HG02884 (cell line): ENCODE measurements around the gene SNAP29.
"Not testable (repeated sequence)": the region's sequence is repeated elsewhere in the genome, so short reads cannot be mapped to it uniquely, and the experiment has no call there.

Experiments used
- ATAC-seq: cut with Tn5 transposase; IDR thresholded peaks from one replicate; pipeline ENCODE4 v1.9.1; 2021; ENCODE audit warnings: mild to moderate bottlenecking, moderate library complexity; ENCODE audit not compliant: unreplicated experiment

The SNAP29 gene

DNA sequence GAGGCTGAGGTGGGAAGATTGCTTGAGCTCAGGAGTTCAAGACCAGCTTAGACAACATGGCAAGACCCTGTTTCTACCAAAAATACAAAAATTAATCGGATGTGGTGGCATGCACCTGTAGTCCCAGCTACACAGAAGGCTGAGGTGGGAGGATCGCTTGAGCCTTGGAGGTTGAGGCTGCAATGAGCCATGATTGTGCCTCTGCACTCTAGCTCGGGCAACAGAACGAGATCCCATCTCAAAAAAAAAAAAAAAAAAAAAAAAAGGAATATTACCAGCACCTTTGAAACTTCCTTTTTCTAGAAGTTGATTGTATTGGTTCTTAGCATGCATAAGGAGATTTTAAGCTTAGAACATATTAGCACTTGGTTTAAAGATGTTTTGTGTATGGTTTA lies 69.8 kb downstream of the SNAP29 start:
- ATAC-seq, result no peak

DNA sequence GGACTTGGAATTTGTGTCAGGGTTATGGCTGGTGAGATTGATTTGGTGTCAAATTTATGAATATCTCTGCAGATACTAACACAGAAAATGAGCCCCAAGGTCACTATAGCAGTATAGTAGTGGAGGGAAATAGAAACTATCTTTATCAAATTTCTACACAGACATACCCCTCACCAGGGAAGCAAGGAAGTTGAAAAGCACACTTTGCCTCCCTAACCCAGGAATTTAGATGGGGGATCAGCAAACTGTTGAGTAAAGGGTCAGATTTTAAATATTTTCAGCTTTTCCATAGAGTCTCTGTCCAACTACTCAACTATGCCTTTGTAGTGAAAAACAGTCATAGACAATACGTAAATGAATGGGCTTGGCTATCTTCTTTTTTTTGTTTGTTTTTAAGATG lies 71.2 kb downstream of the SNAP29 start:
- no peak for ATAC-seq

DNA sequence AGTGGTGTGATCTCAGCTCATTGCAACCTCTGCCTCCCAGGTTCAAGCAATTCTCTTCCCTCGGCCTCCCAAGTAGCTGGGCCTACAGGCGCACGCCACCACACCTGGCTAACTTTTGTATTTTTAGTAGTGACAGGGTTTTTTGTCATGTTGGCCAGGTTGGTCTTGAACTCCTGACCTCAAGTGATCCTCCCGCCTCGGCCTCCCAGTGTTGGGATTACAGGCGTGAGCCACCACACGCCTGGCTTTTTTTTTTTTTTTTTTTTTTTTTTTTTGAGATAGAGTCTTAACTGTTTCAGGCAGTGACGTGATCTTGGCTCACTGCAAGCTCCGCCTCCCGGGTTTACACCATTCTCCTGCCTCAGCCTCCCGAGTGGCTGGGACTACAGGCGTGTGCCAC lies 71.6 kb downstream of the SNAP29 start:
- ATAC-seq, result not testable (repeated sequence)

DNA sequence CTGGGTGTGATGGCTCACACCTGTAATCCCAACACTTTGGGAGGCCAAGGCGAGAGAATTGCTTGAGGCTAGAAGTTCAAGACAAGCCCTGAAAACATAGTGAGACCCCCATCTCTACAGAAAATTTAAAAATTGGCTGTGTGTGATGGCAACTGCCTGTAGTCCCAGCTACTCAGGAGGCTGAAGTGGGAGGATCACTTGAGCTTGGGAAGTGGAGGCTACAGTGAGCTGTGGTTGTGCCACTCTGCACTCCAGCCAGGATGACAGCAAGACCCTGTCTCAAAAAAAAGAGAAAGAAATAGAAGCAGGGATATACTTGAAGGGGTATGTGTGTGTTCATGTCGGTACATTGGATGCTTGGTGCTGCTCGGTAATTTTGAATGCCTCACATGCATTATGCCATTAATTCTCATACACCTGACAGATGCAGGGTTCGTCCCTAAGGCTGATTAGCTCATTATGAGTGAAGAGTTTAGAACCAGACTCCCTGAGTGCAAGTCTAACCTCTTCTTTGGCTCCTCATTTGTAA lies 72.4 kb downstream of the SNAP29 start:
- no peak for ATAC-seq

DNA sequence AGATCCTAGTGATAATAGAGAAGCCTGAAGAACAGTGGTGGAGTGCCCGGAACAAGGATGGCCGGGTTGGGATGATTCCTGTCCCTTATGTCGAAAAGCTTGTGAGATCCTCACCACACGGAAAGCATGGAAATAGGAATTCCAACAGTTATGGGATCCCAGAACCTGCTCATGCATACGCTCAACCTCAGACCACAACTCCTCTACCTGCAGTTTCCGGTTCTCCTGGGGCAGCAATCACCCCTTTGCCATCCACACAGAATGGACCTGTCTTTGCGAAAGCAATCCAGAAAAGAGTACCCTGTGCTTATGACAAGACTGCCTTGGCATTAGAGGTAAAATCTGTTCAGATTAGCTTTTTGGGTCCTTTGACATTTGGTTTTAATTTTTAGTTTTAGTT lies 75.1 kb downstream of the SNAP29 start:
- ATAC-seq, result no peak

DNA sequence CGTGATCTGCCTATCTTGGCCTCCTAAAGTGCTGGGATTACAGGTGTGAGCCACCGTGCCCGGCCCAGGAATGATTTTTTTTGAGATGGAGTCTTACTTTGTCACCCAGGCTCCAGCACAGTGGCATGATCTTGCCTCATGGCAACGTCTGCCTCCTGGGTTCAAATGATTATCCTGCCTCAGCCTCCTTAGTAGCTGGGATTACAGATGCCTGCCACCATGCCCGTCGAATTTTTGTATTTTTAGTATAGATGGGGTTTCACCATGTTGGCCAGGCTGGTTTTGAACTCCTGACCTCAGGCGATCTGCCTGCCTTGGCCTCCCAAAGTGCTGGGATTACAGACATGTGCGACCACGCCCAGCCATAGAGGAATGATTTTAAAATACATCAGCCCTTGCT lies 76.2 kb downstream of the SNAP29 start:
- ATAC-seq, result not testable (repeated sequence)

DNA sequence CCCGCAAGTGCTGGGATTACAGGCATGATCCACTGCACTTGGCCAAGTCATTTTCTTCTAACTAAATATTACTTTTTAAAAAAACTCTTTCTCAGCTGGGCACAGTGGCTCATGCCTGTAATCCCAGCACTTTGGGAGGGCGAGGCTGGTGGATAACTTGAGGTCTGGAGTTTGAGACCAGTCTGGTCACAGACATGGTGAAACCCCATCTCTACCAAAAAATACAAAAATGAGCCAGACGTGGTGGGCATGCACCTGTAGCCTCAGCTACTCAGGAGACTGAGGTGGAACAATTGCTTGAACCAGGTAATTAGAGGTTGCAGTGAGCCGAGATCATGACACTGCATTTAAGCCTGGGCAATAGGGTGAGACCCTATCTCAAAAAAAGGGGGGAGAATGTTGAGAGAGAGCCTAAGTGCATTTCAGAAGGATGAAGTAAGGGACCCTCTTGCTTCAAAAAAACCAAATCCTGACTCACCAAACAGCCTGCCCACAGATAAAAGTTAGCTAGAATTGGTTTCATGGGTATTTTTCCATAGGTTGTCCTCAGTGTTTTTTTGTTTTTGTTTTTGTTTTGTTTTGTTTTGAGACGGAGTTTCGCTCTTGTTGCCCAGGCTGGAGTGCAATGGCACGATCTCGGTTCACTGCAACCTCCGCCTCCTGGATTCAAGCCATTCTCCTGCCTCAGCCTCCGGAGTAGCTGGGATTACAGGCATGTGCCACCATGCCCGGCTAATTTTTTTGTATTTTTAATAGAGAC lies 77.2 kb downstream of the SNAP29 start:
- ATAC-seq, result not testable (repeated sequence)

DNA sequence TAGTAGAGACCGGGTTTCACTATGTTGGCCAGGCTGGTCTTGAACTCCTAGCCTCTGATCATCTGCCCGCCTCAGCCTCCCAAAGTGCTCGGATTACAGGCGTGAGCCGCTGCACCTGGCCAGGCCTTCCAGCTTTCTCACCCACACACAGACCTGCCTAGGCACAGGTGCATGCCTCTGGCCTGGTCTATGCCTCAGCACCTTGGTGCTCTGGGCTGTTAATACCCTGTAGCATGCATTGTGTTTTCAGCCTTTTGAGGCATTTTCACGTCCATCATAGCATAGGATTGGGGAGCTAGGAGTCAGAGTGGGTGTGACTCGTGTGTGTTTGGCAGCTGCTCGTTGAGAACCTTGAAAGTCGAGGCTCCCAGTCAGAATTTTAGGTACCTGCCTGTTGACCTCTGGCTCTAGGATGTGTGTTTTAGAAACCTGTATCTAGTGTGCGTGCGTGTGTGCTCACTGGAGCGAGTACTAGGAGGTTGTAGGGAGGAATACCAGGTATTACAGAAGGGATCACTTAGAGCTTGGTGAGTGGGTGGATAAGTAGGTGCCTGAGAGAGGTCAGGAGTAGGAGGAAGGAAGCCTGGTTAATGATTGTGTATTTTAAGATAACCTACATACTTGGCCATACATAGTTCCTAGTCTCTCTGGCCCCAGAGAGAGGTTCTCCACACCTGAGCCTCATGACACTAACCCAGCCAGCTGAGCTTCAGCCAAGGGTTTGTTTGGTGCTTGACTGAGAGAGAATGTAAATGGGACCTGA lies 78.4 kb downstream of the SNAP29 start:
- no peak for ATAC-seq

DNA sequence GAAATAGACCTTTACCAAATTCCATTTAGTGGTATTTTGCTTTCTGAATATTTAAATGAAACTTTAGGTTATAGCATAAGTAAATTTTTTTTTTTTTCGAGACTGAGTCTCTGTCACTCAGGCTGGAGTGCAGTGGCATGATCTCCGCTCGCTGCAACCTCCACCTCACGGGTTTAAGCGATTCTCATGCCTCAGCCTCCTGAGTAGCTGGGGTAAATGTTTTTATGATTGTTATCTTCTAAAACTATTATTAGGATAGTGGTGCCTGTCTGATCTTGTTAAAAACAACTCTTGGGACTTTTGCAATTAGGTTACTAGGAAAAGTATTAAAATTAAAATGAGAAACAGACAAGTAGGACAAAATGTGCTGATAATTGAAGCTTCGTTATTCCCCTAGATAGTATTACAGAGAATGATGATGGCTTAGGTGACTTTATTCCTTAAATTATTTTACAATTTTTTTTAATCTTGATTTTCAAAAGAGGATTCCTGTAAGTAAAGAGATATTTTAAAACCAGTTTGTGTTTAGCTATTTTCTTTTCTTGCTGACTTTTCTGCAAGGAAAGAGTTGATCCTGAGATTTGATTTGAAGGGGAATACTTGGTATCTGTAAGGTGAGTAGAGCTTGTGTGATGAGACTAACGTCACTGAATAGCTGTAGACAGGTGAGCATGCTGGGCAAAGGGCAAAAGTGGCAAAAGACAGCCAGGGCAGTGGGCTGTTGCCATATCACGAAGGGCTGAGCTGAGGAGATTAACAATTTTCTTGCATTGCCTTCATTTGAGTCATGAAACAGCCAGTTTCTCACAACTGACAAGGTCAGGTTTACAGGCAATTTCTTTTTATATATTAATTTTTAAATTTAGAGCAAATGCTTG lies 79.2 kb downstream of the SNAP29 start:
- no peak for ATAC-seq

DNA sequence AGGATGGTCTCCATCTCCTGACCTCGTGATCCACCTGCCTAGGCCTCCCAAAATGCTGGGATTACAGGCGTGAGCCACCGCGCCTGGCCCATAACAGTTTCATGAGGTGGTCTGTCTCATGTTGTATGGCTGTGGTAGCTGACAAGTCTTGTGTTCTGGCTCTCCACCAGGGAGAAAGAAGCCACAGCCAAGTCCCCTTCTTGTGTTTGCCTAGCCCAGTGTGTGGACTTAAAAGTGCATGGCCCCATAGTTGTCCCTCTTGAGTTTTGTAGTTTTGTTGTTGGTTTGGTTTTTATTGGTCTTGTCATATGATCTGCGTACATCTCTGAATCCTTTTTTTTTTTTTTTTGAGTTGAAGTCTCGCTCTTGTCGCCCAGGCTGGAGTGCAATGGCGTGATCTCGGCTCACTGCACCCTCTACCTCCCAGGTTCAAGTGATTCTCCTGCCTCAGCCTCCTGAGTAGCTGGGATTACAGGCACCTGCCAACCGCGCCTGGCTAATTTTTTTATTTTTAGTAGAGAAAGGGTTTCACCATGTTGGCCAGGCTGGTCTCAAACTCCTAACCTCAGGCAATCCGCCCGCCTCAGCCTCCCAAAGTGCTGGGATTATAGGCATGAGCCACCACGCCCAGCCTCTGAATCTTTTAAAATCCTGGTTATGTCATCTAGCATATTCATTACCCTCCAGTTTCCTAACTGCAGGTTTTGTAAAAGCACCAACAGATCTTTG lies 80.8 kb downstream of the SNAP29 start:
- ATAC-seq, result not testable (repeated sequence)

DNA sequence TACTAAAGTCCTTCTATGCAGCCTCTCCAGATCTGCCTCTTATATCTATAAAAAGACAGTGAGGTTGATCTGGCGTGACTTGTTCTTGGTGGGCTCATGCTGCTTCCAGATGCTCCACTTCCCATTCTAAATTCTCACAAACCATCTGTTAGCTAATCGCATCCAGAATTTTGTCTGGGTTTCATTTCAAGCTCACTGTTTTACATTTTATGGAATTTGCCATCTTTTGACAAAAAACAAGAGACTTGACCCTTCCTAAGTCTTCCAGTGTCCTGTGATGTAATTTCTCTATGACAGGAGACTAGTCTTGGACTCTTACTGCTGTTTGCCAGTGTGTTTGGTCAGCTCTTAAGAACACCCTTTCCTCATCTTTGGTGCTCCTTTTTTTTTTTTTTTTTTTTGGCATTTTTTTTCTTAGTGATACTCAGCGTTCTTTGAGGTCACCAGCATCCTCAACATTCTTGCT lies 81.4 kb downstream of the SNAP29 start:
- ATAC-seq, result no peak
